HG02678 (cell line): ENCODE measurements around the gene PPARA.

Experiments
- ATAC-seq: cut with Tn5 transposase; IDR thresholded peaks from one replicate; pipeline ENCODE4 v1.9.1; 2021; ENCODE audit warnings: mild to moderate bottlenecking, moderate library complexity; ENCODE audit not compliant: unreplicated experiment

The PPARA gene

DNA sequence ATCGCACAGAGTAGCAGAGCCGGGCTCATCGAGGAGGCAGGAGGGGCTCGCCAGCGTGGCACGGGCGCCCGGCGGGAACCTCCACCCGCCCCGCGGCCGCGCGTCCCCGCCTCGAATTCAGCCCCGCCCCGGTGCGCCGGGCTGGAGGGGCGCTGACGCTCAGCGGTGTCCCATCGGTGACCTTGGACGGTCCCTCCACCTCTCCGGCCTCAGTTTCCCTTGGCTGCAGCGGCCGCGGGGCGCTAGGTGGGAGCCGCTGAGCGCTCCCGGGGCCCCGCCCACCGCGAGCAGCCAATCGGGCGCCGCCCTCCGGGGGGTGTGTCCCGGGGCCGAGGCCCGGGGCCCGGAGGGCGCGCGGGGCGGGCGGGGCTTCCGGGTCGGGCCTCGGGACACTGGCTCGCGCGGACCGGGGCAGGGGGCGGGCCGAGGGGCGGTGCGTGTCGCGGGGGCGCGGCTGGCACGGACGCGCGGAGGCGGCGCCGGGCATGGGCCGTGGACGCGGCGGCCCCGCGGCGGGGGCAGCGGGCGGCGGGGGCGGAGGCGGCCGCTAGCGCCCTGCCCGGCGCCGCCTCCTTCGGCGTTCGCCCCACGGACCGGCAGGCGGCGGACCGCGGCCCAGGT lies at the start of gene PPARA:
Gene PPARA, plus strand, starts transcription at position 493 of the 621 bp plus-strand sequence. CDS start 47,858 bp downstream, outside the sequence.
- peak; percentile 79 for ATAC-seq

DNA sequence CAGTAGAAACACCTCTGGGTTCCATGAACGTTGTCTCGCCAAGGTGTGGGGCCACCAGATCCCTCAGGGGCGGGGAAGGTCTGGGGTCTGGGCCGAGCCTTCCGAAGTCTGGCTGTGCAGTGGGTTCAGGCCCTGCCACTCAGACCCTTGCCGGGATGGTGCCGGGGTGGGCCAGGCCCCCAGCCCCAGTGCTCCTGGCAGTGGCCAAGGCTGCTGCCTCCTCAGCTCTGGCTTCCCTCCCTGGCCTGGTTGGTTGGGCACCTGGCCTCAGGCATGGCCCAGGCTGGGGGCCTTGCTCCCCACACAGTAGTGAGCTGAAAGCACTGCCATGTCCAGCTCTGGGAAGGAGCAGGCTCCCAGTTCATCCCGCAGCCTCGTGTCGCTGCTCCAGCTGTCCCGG lies 48.2 kb upstream of the PPARA start:
- ATAC-seq: no peak

DNA sequence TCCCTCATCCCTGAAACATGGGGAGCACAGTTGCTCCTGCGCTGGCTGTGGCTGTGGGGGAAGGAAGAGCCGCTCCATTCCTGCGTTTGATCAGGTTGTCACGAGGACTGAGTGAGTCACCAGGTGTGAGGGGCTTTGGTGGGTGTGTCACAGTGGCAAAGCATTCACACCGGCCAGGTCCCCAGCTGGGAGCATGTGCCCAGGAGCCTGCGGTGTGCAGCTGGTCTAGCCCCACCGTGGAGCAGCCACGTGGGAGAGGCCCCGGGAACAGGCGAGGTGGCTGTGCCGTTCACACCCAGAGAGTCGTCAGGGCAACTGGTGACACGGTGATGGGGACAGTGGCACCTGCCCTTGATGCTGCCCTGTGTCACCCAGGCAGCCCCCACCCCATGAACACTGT lies 47.6 kb upstream of the PPARA start:
- no peak for ATAC-seq

DNA sequence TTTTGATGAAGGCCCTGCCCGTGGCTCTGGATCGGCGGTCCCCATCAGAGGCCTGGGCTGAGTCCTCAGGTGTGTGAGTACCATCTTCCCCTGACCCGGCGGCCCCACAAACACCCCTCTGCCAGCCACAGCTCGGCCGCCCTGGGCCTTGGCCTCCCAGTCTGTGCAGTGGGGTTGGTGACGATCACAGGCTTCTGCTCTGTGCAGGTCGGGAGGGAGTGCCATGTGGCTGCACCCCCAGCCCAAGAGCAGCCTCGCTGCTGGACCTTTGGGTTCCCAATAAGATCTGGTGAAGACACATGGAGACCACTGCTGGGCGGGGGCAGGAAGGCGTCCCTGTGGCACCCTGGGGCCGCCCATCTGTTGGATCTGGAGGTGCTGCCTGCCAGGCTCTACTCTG lies 47.1 kb upstream of the PPARA start:
- ATAC-seq: no peak

- no peak for ATAC-seq
These were observed 46.7 kb upstream of the PPARA start for GRCh38 chr22:46103664-46104063.

GRCh38 chr22:46104170-46104880 lies 46.0 kb upstream of the PPARA start:
- no peak for ATAC-seq

DNA sequence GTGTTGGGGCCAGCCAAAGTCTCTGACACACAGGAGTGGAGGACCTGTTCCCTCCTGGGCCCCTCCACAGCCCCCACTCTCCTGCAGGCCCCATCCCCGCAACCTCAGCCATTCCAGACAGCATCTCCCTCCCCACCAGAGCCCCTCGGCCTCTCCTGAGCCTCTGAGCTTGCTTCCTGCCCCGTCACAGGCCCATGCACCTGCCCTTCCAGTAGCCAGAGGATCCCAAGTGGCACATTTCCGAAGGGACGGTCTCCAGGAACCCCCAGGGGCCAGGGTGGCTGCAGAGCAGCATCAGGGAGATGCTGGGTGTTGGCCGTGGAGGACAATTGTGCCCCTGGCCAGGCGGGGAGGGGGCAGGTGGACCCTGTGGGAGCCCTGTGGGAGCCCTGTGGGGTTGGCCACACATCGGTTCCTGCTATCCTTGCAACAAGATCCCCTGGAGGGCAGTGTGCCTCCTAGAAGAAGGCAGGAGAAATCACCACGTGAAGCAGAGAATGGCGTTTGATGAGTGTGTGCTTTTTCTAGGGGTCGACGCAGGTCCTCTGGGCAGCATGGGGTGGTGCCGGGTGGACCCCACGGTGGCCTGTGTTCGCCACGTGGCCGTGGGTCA lies 45.3 kb upstream of the PPARA start:
- ATAC-seq: no peak

- ATAC-seq: no peak
These were observed 44.6 kb upstream of the PPARA start for GRCh38 chr22:46105494-46106278.

DNA sequence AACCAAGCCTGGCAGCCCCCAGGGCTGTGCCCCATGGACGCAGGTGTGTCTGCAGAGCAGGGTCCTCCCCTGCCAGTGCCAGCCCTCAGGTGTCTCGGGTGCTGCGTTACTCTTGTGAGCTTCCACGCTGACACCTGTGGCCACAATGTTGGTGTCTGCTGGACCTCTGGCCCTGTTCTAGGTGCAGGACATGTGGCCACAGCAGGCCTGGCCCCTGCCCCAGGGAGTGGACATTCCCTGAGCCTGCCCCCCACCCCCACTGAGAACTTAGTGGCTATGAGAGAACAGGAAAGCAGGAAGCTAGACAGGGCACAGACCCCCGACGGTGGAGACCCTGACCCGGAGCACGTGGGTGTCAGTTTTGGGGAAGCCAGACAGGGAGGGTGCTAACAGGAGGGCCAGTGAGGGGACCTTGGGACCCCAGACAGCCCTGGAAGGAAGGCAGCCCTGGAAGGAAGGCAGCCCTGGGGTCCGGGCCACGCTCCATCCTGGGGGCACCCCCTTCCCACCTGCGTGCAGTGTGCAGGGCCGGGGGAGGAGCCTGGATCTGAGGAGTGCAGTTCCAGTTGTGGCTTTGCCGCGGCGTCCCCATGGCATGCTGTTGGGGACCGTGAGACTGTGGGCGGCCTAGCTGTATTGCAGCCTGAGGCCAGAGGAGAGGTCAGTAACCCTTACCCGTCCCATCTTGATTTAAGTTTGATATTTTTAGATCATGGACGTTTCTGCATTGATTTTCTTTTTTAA lies 43.9 kb upstream of the PPARA start:
- ATAC-seq: no peak

- ATAC-seq: no peak
These were observed 43.1 kb upstream of the PPARA start for GRCh38 chr22:46107089-46107664.

- ATAC-seq: no peak
These were observed 42.4 kb upstream of the PPARA start for GRCh38 chr22:46107753-46108563.

DNA sequence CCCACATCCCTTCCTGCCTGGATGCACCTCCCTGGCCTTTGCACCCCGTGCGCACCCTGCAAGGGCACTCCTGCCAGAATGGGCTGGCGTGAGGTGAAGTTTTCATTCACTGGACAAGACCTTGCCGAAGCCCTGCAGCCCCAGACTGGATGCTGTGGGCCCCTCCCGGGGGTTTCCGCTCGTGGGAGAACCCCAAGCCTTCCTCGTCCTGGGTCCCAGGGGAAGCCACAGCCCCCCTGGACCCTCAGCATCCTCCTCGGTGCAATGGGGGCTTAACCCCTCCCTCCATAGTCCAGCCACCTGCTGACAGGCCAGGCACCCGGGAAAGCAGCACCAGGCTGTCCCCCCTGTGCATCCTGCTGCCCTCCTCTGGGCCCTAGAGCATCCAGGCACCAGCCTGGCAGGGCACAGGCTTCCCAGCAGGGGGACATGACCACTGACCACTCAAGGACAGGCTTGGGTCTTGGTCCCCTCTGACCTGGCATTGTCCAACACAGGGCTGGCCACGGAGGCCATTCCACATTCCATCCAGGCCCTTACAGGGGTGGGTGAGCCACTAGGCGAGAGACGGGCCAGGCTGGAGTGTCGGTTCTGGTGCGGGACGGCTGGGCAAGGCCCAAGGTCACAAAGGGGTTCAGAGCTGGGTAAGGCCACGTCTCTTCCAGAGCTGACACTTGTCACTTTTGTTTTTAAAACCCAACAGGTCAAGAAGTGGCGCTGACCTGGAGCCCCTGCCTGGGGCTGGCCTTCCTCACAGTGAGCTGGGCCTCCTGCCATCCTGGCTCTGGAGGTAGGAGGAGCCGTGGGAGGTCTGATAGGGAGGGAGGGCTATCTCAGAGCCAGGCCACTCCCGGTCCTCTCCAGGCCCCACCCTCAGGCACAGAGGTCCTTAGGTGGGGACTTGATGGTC lies 41.5 kb upstream of the PPARA start:
- ATAC-seq: no peak

DNA sequence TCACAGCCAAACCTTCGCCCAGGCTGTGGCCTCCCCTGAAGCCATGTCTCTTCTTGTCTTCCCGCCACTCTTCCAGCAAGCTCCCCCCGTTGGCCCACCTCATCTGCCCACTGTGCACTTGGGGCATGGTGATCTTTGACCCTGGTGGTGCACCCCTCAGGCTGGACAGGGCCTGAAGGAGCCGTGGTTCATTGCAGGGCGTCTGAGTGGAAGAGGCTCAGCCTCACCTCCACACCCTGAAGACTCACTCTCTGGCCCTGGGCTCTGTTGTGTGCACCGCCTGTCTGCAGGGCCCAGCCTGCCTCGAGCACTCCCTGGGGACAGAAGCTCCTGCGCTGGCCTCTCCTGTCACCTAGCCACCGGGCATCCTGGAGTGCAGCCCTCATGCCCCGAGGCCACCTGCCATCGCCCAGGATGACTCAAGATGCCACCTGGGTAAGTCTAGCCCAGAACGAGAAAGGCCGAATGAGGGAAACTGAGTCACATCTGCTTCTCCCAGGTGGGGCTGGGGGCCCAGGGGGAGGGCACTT lies 40.8 kb upstream of the PPARA start:
- no peak for ATAC-seq

DNA sequence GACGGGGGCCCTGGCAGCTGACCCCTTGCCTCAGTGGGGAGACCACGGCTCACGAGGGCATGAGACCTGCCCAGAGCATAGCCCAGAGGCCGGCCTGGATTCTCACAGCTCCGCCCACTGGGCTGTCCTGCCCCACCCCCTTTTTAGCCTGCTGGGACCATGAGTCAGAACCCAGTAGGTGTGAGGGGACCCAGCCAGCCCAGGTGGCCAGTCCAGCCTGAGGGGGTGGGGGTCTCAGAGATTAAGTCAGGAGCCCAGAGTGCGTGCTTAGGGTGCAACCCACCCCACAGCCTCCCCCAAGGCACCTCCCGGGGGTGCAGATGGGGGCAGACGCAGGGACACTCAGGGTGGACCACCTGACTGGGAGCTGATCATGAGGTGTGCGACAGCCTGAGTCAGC lies 40.1 kb upstream of the PPARA start:
- ATAC-seq: no peak

- ATAC-seq: no peak
These were observed 38.5 kb upstream of the PPARA start for GRCh38 chr22:46111645-46112306.

GRCh38 chr22:46112405-46112804 lies 37.9 kb upstream of the PPARA start:
- ATAC-seq: no peak

DNA sequence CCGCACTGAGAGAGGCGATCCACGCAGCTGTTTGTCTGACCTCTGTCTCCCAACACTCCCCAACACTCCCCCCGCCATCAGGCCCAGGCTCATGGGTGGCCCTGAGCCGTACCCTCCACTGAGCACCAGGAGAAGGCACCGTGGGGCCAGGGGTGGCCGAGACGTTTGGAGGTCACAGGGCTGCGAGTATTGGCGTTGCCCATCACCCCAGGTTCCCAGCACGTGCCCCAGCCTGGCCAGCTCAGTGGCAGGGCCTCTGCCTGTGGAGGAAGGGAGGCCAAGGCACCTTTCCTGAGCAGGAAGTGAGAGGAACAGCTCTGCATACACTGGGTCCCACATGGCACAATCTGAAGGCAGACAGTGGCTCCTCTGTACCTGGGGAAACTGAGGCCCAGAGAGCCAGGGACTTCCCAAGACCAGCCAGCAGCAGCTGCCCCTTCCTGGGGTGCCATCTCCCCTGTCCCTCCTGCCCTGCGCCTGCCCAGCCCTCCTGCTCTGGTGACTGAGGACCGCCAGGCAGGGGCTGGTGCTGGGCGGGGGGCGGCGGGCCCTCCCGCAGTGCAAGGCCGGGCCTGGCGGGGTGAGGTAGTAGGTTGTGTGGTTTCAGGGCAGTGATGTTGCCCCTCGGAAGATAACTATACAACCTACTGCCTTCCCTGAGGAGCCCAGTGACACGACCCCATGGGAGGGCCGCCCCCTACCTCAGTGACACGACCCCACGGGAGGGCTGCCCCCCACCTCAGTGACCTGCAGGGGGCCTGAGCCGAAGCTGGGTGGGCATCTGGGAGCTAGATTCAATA lies 37.0 kb upstream of the PPARA start:
- ATAC-seq: no peak
